Measurements from ENCODE around the gene SORL1.

The SORL1 gene

DNA sequence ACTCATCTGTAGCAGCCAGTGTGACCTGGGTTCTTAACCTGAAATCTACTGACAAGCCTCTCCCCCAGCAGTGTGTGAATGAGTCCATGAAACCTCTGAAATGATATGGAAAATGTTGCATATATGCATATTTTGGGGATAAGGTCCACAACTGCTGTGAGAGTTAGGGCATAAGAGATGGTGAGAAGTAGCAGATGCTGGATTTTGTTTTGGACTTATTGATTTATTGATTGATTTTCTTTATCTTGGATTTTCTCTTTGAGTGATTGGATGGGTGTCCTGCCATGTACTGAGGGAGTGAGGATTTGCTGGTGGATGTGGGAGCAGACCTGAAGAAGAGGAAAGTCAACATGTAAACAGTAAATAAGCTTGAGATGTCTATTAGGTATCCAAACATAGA lies 212.0 kb downstream of the SORL1 start:
- no peak for DNase-seq

DNA sequence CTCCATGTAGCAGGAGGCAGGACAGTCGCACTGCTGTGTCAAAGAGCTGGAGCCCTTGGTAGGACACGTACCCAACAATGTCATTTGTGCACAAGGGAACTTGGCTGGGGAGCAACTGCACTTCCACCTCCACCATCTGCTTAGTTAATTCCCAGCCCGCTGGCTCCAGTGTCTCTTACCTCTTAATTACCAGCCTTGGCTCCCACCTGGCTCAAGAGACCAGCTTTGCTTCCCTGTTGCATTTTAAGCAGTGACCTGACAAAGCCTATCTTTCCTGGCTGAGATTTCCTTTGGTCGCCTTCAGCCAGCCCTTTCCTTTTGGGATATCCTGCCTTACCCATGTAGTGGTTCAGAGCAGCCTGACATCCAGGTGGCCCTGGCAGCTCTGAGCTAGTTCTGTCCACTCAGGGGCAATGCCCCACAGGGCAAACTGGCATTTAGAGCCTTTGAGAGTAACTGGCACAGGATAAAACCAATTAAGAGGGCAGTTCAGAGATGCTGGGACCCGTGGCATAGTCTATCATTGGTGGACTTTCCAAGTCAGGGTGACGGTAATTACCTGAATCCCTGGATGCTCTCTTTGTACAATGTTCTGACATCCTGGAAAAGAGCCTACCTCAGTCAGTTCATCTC lies 213.2 kb downstream of the SORL1 start:
- no peak for DNase-seq

DNA sequence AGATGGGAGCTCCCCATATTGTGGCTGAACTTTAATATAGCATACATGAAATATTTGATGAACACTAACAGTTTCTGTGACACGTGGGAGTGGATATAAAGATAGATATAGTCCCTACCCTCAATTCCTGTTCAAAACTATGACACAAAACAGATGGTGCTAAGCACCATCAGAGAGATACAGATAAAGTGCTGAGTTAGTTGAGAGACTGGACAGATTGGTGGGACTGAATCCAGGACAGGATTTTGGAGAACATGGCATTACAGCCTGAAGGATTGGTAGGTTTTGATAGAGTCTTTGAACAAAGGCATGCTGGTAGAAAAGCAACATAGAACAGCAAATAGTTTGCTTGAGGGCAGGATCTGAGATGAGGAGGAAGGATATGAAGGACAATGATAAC lies 215.7 kb downstream of the SORL1 start:
- DNase-seq: no peak

DNA sequence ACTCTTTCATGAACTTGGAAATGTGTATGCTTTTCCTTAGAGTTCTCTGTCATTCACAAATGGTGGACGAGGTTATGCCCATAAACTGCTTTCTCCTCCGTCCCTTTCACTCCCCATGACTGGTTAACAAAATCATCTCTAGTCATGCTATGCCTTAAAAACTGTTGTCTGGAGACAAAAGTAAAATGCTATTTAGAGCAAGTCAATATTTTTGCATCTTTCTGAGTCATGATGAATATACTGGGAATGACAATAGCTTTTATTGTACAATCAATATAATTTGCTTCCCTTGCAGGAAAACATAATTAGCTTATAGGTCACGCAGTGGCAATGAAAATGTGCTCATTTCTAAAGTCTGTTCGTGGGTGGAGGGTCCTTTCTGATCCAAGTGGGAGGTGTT lies 217.3 kb downstream of the SORL1 start:
- DNase-seq: no peak

DNA sequence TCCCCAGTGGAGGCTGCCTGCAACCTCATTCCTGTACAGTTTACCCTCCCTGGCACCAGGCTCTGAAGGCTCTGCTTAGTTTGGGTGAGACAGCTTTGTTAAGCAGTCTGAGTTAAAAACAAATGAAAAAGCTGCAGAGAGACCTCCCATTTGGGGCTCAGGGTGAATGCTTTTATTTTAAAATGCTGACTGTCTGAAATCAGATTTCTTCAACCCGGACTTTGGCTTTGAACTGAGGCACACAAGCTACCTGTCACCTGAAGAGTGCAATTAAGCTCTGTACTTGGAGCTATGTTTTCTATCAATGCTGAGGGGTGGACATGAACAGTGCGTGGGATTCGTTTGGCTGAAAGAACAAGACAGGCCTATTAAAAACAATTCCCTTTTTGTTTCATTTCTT lies 218.2 kb downstream of the SORL1 start:
- DNase-seq: no peak

DNA sequence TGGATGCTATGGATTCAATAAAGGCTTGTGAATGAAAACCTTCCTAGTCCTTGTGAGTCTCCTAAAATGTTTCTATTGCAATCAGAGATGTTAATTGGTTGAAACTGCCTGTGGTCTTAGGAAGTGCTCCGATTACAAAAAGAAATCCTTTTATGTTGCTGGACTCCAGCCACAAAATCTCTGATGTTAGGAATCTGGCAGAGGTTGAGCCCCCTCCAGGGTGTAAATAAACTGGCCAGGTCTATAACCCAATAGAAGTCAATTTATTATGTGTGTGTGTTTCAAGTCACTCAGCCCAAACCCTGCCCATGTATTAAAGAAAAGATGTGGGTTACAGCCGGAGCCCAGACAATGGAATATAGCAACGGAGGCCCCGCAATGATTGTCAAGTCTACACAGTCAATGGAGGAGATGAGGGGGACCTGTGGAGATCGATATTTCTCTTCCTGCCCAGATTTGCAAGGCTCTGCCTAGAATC lies 218.7 kb downstream of the SORL1 start:
- no peak for DNase-seq

DNA sequence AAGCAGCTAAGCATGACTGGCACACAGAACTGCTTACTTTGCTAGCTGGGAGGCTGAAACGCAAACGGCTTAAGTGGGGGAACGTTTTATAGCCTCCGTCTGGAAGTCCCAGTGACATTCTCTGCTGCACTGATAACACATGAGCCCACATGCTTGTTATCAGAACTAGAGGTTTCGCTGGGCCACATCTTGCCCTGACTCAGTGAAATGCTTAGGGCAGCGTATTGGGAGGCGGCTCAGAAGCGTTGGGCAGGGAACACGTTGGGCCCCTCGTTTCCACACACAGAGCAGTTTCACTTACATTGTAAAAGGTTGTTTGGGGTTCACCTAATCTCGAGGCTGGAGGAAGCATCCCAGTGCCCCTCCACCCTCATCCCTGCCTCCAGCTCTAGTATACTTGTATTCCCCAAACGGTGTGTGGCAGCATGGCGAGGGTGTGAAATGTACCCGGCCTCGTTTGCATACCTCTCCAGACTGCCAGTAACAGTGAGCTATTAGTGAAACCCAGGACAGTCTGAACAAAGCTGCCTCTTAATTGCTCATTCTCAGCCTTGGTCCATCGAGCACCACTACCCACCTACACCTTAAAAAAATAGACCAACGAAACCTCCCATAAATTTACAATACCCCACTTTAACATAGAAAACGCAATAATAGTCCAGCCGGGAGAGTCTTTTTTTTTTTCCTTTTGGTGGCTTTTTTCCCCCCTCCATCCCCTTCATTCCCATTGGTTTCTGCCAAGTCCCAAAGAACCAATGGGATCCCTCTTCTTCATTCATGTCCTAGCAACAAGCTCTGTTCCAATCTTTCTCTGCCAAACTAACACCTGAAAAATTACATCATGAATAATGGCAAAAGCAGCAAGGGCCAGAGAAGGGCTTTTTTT lies 219.4 kb downstream of the SORL1 start:
- DNase-seq: no peak

DNA sequence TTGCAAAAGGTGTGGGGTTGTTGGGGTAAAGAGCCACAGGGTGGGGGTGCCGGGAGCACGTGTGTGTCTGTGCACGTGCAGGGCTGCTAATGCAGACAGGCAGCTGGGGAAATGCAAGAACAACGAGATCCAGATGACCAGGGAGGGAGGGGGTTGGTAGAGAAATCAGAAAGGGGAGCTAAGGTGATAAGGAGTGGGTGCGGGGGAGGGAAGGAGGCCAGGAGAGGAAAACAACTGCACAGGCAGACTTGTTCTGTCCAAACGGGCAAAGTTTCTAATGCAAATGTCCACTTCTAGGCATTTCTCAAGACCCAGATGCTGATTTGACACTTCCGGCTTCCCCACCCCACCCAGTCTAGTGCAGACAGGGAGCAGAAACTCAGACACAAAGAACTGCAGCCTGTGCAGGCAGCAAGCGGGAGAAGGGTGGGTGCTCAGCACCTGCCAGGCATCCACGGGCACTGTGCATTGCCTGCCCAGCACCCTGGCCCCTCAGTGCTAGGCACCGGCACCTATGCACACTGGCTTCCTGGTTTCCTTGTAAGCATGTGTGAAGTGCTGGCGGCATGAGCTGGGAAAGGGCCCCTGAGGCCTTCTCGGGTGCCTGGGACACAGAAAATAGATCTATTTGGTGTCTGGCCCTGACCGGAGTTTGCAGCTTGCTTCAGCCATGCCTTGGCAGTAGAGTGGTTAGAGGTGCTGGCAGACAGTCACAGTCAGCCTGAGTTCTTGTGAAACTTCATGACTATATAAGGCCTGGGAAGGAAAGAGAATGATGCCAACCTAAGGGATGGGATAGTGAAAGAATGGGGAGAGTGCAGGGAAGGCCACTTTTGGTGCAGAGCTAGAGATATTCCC lies 220.7 kb downstream of the SORL1 start:
- DNase-seq: no peak

DNA sequence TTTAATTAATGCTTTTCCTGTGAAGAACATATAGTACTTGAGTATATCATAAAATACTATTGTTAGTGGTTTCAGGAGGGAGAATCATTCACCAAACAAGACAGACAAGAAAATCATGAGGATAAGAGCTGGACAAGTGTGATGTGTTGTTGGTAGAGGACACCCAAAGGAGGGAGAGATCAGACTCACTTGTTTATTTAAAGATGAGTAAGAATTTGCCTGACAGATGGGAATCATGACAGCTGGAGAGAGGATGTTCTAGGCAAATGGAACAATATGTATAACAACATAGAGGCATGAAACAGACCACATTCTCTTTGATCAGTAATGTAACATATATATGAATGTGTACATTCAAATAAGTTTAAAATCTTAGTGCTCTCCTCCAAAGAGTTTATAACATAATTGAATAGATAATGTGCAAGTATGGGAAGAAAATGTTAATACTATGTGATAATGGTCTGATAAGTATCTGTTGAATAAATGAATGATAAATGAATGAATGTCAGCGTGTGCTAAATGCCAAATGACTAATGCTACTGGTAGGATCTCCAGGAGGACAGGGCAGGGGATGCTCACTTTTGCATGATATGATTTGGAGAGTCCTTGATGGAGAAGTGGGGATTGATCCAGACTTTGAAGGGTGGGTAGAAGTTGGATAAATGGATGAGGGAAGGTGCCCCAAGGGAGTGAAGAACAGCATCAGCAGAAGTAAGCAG lies 229.6 kb downstream of the SORL1 start:
- DNase-seq: no peak

Data from MV-4-11 (cell line).